GM06990 (cell line): ENCODE results near the gene INPP5A.
A peak's percentile ranks its signal among the peaks of the same experiment; 100 is the strongest.
"Not testable (repeated sequence)": the region's sequence is repeated elsewhere in the genome, so short reads cannot be mapped to it uniquely, and the experiment has no call there.

Source experiments
- DNase-seq: peaks from one replicate; pipeline ENCODE4 v3.0.0-alpha.2; 2011; ENCODE audit not compliant: insufficient read length; ENCODE audit errors: extremely low read depth
- H3K27me3 ChIP-seq: replicated peaks from 2 replicates; pipeline ENCODE4 v1.6.0; 2011; ENCODE audit warnings: low read length; ENCODE audit not compliant: control insufficient read depth, insufficient read depth
- H3K36me3 ChIP-seq: 2 replicates; pipeline ENCODE4 v1.5.1; 2011; ENCODE audit warnings: low read length; ENCODE audit not compliant: control insufficient read depth, insufficient read depth
- H3K4me3 ChIP-seq: replicated peaks from 2 replicates; pipeline ENCODE4 v1.5.1; 2011; ENCODE audit warnings: low read depth, mild to moderate bottlenecking, control low read depth, low read length
- TF ChIP-seq, protein P1 (sequence below): IDR thresholded peaks from 2 replicates; pipeline ENCODE4 v1.5.1; 2011; ENCODE audit warnings: low read length, control low read depth, mild to moderate bottlenecking, inconsistent platforms; ENCODE audit not compliant: insufficient read depth, poor library complexity, severe bottlenecking

The INPP5A gene, protein sequence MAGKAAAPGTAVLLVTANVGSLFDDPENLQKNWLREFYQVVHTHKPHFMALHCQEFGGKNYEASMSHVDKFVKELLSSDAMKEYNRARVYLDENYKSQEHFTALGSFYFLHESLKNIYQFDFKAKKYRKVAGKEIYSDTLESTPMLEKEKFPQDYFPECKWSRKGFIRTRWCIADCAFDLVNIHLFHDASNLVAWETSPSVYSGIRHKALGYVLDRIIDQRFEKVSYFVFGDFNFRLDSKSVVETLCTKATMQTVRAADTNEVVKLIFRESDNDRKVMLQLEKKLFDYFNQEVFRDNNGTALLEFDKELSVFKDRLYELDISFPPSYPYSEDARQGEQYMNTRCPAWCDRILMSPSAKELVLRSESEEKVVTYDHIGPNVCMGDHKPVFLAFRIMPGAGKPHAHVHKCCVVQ

DNA sequence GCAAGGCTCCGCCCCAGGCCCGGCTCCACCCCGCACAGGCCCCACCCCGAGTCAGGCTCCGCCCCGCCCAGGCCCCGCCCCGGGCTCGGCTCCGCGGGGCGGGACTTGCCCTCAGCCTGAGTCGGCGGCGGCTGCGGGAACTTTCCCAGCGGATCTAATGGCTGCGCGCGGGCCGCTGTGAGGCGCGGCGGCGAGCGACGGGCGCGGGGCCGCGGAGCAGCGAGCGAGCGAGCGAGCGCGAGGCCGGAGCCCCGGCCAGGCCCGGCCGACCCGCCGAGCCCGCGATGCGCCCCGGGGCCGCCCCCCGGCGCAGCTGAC, at the start of gene INPP5A:
Gene INPP5A, plus strand, starts transcription at position 104 of the 318 bp plus-strand sequence. CDS start 310 bp downstream, outside the sequence.
- Histone ChIP-seq H3K36me3 (no peaks in the 10 kb centered on the region), H3K27me3 (no peaks in the 10 kb centered on the region), H3K4me3 (peak within 1 kb of the TSS; percentile 77)
- TF ChIP-seq, protein P1, sequence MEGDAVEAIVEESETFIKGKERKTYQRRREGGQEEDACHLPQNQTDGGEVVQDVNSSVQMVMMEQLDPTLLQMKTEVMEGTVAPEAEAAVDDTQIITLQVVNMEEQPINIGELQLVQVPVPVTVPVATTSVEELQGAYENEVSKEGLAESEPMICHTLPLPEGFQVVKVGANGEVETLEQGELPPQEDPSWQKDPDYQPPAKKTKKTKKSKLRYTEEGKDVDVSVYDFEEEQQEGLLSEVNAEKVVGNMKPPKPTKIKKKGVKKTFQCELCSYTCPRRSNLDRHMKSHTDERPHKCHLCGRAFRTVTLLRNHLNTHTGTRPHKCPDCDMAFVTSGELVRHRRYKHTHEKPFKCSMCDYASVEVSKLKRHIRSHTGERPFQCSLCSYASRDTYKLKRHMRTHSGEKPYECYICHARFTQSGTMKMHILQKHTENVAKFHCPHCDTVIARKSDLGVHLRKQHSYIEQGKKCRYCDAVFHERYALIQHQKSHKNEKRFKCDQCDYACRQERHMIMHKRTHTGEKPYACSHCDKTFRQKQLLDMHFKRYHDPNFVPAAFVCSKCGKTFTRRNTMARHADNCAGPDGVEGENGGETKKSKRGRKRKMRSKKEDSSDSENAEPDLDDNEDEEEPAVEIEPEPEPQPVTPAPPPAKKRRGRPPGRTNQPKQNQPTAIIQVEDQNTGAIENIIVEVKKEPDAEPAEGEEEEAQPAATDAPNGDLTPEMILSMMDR: no peak
- DNase-seq: no peak

DNA sequence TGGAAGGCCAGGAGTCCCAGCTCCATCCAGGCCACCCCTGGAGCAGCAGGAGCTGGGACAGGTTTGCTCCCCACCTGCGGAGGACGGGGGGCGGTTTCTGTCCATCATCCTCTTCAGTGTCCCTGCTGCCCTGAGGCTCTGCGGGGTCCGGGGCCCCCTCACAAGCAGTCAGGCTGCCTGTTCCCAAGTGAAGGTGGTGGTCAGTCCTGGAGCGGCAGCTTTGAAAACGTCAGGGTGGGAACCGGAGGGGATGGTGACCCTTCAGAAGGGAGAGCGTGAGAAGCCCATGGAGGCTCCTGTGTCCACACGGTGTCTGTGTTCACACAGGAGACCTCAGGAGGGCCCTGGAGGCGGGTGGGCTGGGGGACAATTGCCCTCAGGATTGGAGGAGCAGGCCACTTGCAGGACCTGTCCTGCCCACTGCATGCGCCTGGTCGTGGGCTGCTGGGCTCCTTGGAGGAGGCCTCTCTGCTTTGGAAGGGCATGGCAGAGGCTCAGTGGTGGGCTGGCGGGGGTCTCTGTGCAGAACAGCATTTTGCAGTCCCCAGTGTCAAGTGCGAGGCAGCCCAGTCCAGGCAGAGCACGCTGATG, 49.3 kb upstream of the INPP5A start:
- Histone ChIP-seq H3K36me3 (no peaks in the 10 kb centered on the region), H3K4me3 (no peak overlapping the region), H3K27me3 (no peaks in the 10 kb centered on the region; the same call in 1 of the 2 replicates)
- DNase-seq: no peak
- TF ChIP-seq, protein P1: no peak

DNA sequence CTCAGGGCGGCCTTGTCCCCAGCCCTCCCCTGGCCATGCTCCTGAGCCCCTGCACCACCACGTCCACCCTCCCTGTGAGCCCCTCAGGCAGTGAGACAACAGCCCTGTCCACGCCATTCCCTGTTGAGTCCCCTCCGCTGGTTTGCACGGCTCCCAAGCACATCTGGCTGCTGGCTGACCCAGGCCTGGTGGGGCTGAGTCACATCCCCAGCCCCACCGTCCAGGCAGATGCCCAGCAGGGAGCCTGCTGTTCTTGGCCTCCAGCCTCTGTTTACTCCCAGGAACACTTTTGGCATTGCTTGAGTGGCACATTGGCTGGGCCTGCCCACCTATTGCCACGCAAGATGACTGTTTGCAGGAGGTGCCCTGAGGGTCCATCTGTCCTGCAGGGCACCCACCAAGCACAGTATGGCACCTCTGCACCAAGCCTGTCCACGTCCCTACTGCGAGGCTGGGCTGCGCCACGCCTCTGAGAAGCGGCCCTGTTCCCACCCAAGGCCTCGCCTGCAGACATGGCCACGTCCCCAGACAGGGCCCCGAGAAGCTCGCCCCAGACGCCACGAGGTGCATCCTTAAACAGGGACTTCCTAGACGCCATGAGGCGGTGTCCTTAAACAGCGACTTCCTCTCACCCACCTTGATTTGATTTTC, 48.4 kb upstream of the INPP5A start:
- no peaks in the 10 kb centered on the region; the same call in 1 of the 2 replicates for H3K27me3 ChIP-seq

DNA sequence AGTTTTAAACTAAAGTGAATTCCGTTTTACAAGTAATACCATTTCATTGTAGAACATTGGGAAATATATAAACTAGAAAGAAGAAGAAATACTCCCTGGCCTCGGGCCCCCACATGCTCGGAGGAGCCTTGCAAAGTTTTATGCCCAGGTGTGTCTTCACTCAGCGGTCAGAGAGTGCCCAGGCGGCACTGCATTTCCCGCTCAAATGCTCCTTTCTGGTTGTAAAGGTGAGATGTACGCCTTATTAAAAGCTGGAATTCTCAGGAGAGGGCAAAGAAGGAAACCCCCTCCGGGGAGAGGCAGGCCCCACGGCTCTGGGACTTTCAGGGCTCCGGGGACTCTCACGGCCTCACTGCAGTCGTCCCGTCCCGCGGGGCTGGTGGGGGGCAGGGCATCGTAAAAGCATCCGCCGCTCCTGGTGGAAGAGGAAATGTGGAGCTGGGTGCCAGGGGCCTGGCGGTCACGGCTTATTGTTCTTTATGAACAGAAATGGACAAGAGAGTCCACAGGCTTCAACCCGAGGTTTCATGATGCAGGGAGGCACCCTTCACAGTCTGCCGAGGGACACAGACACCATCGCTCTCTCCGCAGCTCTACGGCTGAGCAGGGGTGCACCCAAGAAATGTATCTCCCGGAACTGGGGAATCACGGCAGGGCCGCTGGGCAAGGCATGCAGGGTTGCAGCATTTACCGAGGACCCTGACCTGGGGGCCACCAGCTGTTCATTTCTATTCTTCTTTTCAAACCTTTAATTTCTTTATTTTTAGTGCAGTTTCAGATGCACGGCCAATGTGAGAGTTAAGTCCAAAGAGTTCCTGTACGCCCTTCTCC, 47.7 kb upstream of the INPP5A start:
- Histone ChIP-seq H3K36me3 (no peaks in the 10 kb centered on the region), H3K27me3 (no peaks in the 10 kb centered on the region; the same call in 1 of the 2 replicates), H3K4me3 (no peak overlapping the region)
- no peak for DNase-seq
- TF ChIP-seq, protein P1: no peak

More for the DNA sequence above, 48.4 kb upstream of the INPP5A start:
- TF ChIP-seq, protein P1: no peak
- no peak for DNase-seq
- H3K4me3 ChIP-seq: no peak overlapping the region
- no peaks in the 10 kb centered on the region for H3K36me3 ChIP-seq

DNA sequence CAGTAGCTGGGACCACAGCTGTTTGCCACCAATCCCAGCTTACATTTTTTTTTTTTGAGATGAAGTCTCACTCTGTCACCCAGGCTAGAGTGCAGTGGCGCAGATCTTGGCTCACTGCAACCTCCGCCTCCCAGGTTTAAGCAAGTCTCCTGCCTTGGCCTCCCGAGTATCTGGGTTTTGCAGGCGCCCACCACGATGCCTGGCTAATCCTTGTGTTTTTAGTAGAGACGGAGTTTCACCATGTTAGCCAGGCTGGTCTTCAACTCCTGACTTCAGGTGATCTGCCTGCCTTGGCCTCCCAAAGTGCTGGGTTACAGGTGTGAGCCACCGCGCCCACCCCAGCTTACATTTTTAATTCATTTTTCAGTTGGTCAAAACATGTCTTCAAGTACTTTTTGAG, 46.1 kb upstream of the INPP5A start:
- H3K27me3 ChIP-seq, H3K4me3 ChIP-seq, H3K36me3 ChIP-seq, DNase-seq: not testable (repeated sequence)
